Measurements from ENCODE around the gene LY6G5C. TPM values are rescaled to one million over a fixed set of nuclear protein-coding genes. Genes with fewer than 3 reads are reported as not detected.

LY6G5C gene
- total and polyA plus RNA-seq, 9 of the 15 experiments (the other 6 are each of a cell fraction or from before 2014, with no cell fraction given): 0.10 to 0.67 (median 0.46) TPM; not detected in 4

GRCh38 chr6:31664790-31665500, 15.9 kb downstream of the LY6G5C start, which contains the start of gene GPANK1 (continued):
- no peak for TF ChIP-seq ZNF124 (CRISPR knock-in tag; IDR thresholded peaks at IDR 0.05)
- no peak for TF ChIP-seq SLC30A9 (CRISPR knock-in tag; IDR thresholded peaks at IDR 0.05)
- TF ChIP-seq MIER1 (IDR thresholded peaks at IDR 0.05; ENCODE audit: low read depth): no peak
- no peak for TF ChIP-seq ZNF134 (CRISPR knock-in tag; conservative IDR thresholded peaks at IDR 0.05)
- no peak for TF ChIP-seq RBM25 (IDR thresholded peaks at IDR 0.05; ENCODE audit: low read depth, low read length, severe bottlenecking)
- peak; percentile 84 for TF ChIP-seq ZKSCAN1 (IDR thresholded peaks at IDR 0.05; ENCODE audit: low read depth, low read length)
- 0 out of 2 replicates have a peak, but pooled peaks have one; percentile 82 for TF ChIP-seq HIVEP1 (CRISPR knock-in tag; IDR thresholded peaks at IDR 0.05)
- peak in 1 of 2 experiments; percentile 54; a peak in 2 of 4 replicates for TF ChIP-seq TBL1XR1 (IDR thresholded peaks at IDR 0.05; ENCODE audit: low read length in 2 of 2)
- TF ChIP-seq ZNF695 (CRISPR knock-in tag; IDR thresholded peaks at IDR 0.05): peak; percentile 75; the same call in 1 of the 2 replicates
- no peak for TF ChIP-seq KDM1A (IDR thresholded peaks at IDR 0.05)
- TF ChIP-seq ZNF212 (CRISPR knock-in tag; IDR thresholded peaks at IDR 0.05): no peak
- TF ChIP-seq MTA1 (IDR thresholded peaks at IDR 0.05; ENCODE audit: borderline replicate concordance): no peak; the same call in 1 of the 2 replicates
- TF ChIP-seq HDAC2 (IDR thresholded peaks at IDR 0.05): peak; percentile 43; the same call in 1 of the 2 replicates
- peak; percentile 97 for TF ChIP-seq L3MBTL2 (IDR thresholded peaks at IDR 0.05)
- no peak; the same call in 1 of the 2 replicates for TF ChIP-seq MYNN (IDR thresholded peaks at IDR 0.05)
- TF ChIP-seq MYNN (CRISPR knock-in tag; IDR thresholded peaks at IDR 0.05): no peak
- no peak for TF ChIP-seq GATAD2A (IDR thresholded peaks at IDR 0.05)
- no peak for TF ChIP-seq ZNF311 (CRISPR knock-in tag; IDR thresholded peaks at IDR 0.05)
- TF ChIP-seq TAF9B (IDR thresholded peaks at IDR 0.05; ENCODE audit: partially characterized antibody): no peak
- peak; percentile 20; the same call in 1 of the 2 replicates for TF ChIP-seq CHD2 (IDR thresholded peaks at IDR 0.05; ENCODE audit: low read depth, low read length)
- TF ChIP-seq, protein P1, sequence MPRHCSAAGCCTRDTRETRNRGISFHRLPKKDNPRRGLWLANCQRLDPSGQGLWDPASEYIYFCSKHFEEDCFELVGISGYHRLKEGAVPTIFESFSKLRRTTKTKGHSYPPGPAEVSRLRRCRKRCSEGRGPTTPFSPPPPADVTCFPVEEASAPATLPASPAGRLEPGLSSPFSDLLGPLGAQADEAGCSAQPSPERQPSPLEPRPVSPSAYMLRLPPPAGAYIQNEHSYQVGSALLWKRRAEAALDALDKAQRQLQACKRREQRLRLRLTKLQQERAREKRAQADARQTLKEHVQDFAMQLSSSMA (CRISPR knock-in tag; IDR thresholded peaks at IDR 0.05): peak; percentile 47; the same call in 1 of the 2 replicates
- peak; percentile 48; the same call in 1 of the 2 replicates for TF ChIP-seq PKNOX1 (IDR thresholded peaks at IDR 0.05)
- no peak for TF ChIP-seq NR3C1 (CRISPR knock-in tag; IDR thresholded peaks at IDR 0.05)
- no peak; the same call in 1 of the 2 replicates for TF ChIP-seq ZBTB17 (CRISPR knock-in tag; IDR thresholded peaks at IDR 0.05)
- no peak for TF ChIP-seq ZNF197 (CRISPR knock-in tag; IDR thresholded peaks at IDR 0.05; ENCODE audit: low read depth)
- TF ChIP-seq TSC22D4 (tag; IDR thresholded peaks at IDR 0.05): no peak
- peak; percentile 91; the same call in 1 of the 2 replicates for TF ChIP-seq TRIM25 (IDR thresholded peaks at IDR 0.05; ENCODE audit: borderline replicate concordance)
- TF ChIP-seq ZNF316 (IDR thresholded peaks at IDR 0.05): peak; percentile 48
- no peak for TF ChIP-seq SRSF1 (IDR thresholded peaks at IDR 0.05; ENCODE audit: low read depth, low read length)
